Measurements from ENCODE around the gene ZNF766.
"Not testable (repeated sequence)": the region's sequence is repeated elsewhere in the genome, so short reads cannot be mapped to it uniquely, and the experiment has no call there.

ZNF766 gene

GRCh38 chr19:52237197-52237596 is 32.2 kb upstream of the ZNF766 start:
- CTCF ChIA-PET, result interaction anchor here (0.6 to 1.9 kb wide), 33 partner anchors 8 to 460 kb away, joined by 3 to 49 read pairs (median 4); partner anchors contain the start of genes ZNF616, ZNF766 and ZNF836
- no peak for DNase-seq (ENCODE audit: low read depth, low spot score)
- no peak overlapping the region for H3K4me3 ChIP-seq (ENCODE audit: low read depth, low read length)
- POLR2A ChIA-PET, result no interaction called here
- no peak for TF ChIP-seq CTCF (IDR thresholded peaks at IDR 0.05; ENCODE audit: insufficient read depth, low read length, missing control alignments)

- peak; percentile 83 for TF ChIP-seq CTCF (IDR thresholded peaks at IDR 0.05; ENCODE audit: insufficient read depth, low read length, missing control alignments)
- H3K4me3 ChIP-seq (ENCODE audit: low read depth, low read length), result no peak overlapping the region
- ChIA-PET CTCF (interaction anchor here (0.6 to 1.9 kb wide), 32 partner anchors 8 to 461 kb away, joined by 3 to 49 read pairs (median 4); partner anchors contain the start of genes ZNF616, ZNF766 and ZNF836), POLR2A (no interaction called here)
- peak; percentile 23 for DNase-seq (ENCODE audit: low read depth, low spot score)
Observed at GRCh38 chr19:52237771-52238400, 31.5 kb upstream of the ZNF766 start.

GRCh38 chr19:52244021-52244420 is 25.4 kb upstream of the ZNF766 start:
- CTCF ChIA-PET, result no interaction called here
- no peak for DNase-seq (ENCODE audit: low read depth, low spot score)

GRCh38 chr19:52248241-52248640 is 21.1 kb upstream of the ZNF766 start:
- TF ChIP-seq CTCF (IDR thresholded peaks at IDR 0.05; ENCODE audit: insufficient read depth, low read length, missing control alignments), result peak; percentile 39
- ChIA-PET POLR2A (no interaction called here), CTCF (interaction anchor here (0.7 to 1.7 kb wide), 10 partner anchors 8 to 540 kb away, joined by 3 to 11 read pairs (median 4); partner anchors contain the start of gene ZNF880)
- DNase-seq (ENCODE audit: low read depth, low spot score), result no peak
- H3K4me3 ChIP-seq (ENCODE audit: low read depth, low read length), result no peak overlapping the region

More at GRCh38 chr19:52244021-52244420, 25.4 kb upstream of the ZNF766 start:
- no peak for TF ChIP-seq CTCF (IDR thresholded peaks at IDR 0.05; ENCODE audit: insufficient read depth, low read length, missing control alignments)
- H3K4me3 ChIP-seq (ENCODE audit: low read depth, low read length), result no peak overlapping the region
- POLR2A ChIA-PET, result no interaction called here

- CTCF ChIA-PET, result interaction anchor here (1.2 kb wide), 1 partner anchor 21 kb away, joined by 3 read pairs; no protein-coding TSS in a partner anchor
- DNase-seq (ENCODE audit: low read depth, low spot score), result no peak
- POLR2A ChIA-PET, result no interaction called here
- H3K4me3 ChIP-seq (ENCODE audit: low read depth, low read length), result no peak overlapping the region
- TF ChIP-seq CTCF (IDR thresholded peaks at IDR 0.05; ENCODE audit: insufficient read depth, low read length, missing control alignments), result no peak
Observed at GRCh38 chr19:52258426-52258825, 11.0 kb upstream of the ZNF766 start.

- H3K4me3 ChIP-seq (ENCODE audit: low read depth, low read length); POLR2A ChIA-PET; DNase-seq (ENCODE audit: low read depth, low spot score): not testable (repeated sequence)
- CTCF ChIA-PET, result interaction anchor here (1.5 kb wide), 1 partner anchor 17 kb away, joined by 4 read pairs; no protein-coding TSS in a partner anchor
Observed at GRCh38 chr19:52265556-52265955, 3.8 kb upstream of the ZNF766 start.
